AG04449 (cell line): Measurements from ENCODE around the gene BBS1.

ENCODE experiments used
- CTCF ChIA-PET: fragments of 350-600 bp; formaldehyde crosslinking; extraction: SDS; loops from one replicate; lab custom pipeline; 2021; ENCODE audit warnings: antibody characterized with exemption; lab: Yijun Ruan, JAX
- POLR2A ChIA-PET: fragments of 400-600, 350-600 bp; formaldehyde crosslinking; extraction: SDS; loops from one replicate; lab custom pipeline; 2020; ENCODE audit warnings: antibody characterized with exemption, inconsistent platforms; lab: Yijun Ruan, JAX
- DNase-seq: peaks from one replicate; pipeline ENCODE4 v3.0.0-alpha.2; 2010; ENCODE audit warnings: low read depth, low spot score
- H3K4me3 ChIP-seq: 2 replicates; pipeline ENCODE4 v1.5.1; 2011; ENCODE audit warnings: low read depth, mild to moderate bottlenecking, control low read depth, low read length
- CTCF ChIP-seq: IDR thresholded peaks from one replicate; pipeline ENCODE4 v1.5.1; 2011; ENCODE audit warnings: mild to moderate bottlenecking, moderate library complexity, low read length, control low read depth, inconsistent platforms; ENCODE audit not compliant: insufficient read depth; ENCODE audit errors: missing control alignments

The BBS1 gene

GRCh38 chr11:66470015-66470414, 40.4 kb upstream of the BBS1 start:
- CTCF ChIA-PET, result interaction anchor here (1.3 to 6.0 kb wide), 2 partner anchors 8 to 40 kb away, joined by 3 to 66 read pairs; partner anchors contain the start of gene DPP3
- no peak overlapping the region for H3K4me3 ChIP-seq
- POLR2A ChIA-PET, result interaction anchor here (1.6 kb wide), 1 partner anchor 10 kb away, joined by 8 read pairs; the partner anchor contains the start of gene DPP3
- DNase-seq, result no peak
- TF ChIP-seq CTCF, result no peak

- no peak overlapping the region for H3K4me3 ChIP-seq
- no peak for TF ChIP-seq CTCF
- DNase-seq, result no peak
- ChIA-PET CTCF (interaction anchor here (6.0 kb wide), 1 partner anchor 7 kb away, joined by 66 read pairs; the partner anchor contains the start of gene DPP3), POLR2A (interaction anchor here (0.6 to 1.0 kb wide), 3 partner anchors 9 to 479 kb away, joined by 3 to 5 read pairs (median 4); partner anchors contain the start of gene DPP3)
Observed at GRCh38 chr11:66471142-66471541, 39.3 kb upstream of the BBS1 start.

GRCh38 chr11:66472054-66472453, 38.4 kb upstream of the BBS1 start:
- no peak overlapping the region for H3K4me3 ChIP-seq
- POLR2A ChIA-PET, result interaction anchor here (0.6 kb wide), 2 partner anchors 166 to 479 kb away, joined by 3 to 4 read pairs; no protein-coding TSS in a partner anchor
- DNase-seq, result no peak
- TF ChIP-seq CTCF, result no peak
- CTCF ChIA-PET, result interaction anchor here (6.0 kb wide), 1 partner anchor 6 kb away, joined by 66 read pairs; the partner anchor contains the start of gene DPP3

- H3K4me3 ChIP-seq, result no peak overlapping the region
- ChIA-PET POLR2A (no interaction called here), CTCF (interaction anchor here (1.0 kb wide), 1 partner anchor 64 kb away, joined by 3 read pairs; no protein-coding TSS in a partner anchor)
- no peak for TF ChIP-seq CTCF
- DNase-seq, result no peak
Observed at GRCh38 chr11:66473167-66473566, 37.3 kb upstream of the BBS1 start.

GRCh38 chr11:66473608-66474515, 36.6 kb upstream of the BBS1 start:
- no peak for TF ChIP-seq CTCF
- ChIA-PET POLR2A (interaction anchor here (0.6 kb wide), 1 partner anchor 473 kb away, joined by 4 read pairs; no protein-coding TSS in a partner anchor), CTCF (no interaction called here)
- H3K4me3 ChIP-seq, result no peak overlapping the region
- DNase-seq, result no peak
